Measurements from ENCODE around the gene GADL1.
A peak's percentile ranks its signal among the peaks of the same experiment; 100 is the strongest.

The GADL1 gene

DNA sequence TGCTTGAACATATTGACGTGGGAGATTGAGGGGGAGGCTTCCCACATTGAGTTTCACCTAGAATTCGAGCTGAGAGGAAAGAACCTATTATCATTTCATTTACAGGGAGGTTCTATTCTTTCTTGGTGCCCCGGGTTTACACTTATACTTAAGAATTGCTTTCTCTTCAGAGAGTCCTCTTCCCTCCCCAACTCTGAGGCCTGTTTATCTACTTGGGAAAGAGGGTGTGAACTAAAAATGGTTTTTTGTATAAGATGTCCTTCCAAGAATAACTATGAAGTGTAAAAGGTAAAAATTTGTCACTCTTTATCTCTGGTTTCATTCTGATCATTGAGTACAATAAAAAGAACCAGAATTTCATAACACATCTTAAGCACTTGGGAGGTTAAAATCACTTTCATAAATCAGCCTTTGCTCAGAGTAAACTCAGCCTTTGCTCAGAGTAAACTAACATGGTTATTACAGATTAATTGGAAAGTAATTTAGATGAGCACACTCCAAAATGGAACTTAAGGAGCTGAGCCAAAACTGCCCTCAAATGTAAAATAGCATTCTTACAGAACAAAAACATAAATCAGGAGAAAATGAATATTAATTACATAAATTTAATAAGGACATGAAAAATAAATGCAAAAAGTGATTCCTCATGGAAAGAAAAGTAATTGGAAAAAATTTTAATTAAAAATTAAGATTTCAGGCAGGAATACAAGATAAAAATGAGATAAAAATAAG is 75.2 kb downstream of the GADL1 start:
- intact Hi-C loops (cut with DNase I), result no loop called here
- DNase-seq, result no peak

DNA sequence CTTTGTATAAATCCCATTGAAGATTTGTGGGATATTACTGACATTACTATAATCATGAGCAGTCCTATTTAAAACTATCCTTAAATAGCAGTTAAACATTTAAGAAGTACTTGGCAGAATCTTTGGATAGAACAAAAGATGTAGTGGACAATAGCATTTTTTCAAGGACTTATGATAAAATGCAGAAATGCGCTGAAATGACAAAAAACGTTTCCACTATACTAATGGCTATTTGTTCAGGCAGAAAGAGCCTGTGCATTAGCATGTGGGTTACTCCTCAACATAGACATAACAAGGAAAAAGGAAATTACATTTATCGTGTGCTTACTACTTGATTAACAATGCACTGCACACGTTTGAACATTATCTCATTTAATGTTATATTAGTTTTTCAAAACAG is 80.7 kb downstream of the GADL1 start:
- DNase-seq, result no peak
- intact Hi-C loops (cut with DNase I), result no loop called here

DNA sequence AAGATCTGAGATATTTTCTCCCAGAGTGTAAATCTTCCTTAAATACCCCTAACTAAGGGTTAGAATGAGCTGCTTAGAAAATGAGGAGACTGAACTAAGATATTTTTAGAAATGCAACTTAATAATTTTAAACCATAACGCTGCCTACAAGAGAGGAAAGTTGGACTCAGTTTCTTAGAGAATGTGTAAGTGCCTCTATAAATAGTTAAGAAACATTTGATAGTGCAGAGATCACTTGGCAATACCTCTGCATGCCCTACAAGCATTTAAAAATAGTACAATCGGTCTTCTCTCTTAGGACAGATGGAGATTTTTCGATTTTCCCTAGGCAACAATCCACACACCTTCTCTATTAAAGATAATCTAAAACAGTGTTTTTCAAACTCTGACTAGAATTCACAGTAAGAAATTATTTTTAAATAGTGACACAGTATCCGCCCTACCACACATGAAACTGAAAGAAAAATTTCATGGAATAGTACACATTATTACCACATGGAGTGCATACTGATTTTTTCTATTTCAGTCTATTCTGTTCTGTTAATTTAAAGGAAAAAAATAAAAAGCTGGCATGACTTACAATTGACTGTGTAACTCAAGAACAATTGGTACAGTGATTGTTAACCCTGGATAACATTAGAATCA is 83.2 kb downstream of the GADL1 start:
- intact Hi-C loops (cut with DNase I), result no loop called here
- DNase-seq, result no peak

DNA sequence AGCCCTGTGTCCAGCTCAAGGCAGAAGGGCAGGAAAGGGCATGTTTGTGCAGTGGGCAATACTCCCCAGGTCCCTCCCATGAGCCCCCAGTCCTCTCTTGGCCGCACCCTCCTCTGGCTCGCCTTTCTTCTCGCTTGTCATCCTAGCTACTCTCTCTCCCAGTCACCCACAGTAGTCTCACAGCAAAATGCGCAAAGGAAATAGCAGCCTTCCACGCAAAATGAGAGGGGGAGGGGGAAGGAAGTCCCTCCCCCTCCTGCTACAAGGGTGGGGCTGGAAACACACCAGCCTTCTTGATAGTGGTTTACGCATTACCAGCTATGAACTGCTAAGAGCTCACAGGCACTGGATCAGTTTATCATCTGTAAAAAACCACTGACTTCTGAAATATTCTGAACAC is 83.8 kb downstream of the GADL1 start:
- intact Hi-C loops (cut with DNase I), result no loop called here
- DNase-seq, result no peak

DNA sequence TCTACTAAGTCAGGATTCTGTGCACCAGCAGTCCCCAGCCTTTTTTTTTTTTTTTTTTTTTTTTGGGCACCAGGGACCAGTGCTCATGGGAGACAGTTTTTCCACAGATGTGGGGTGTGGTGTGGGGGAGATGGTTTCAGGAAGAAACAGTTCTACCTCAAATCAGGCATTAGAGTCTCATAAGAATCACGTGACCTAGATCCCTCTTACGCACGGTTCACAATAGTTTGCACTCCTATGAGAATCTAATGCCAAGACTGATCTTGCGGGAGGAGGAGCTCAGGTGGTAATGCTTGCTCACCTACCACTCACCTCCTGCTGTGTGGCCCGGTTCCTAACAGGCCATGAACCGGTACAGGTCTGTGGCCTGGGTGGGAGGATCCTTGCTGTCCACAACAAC is 88.8 kb downstream of the GADL1 start:
- intact Hi-C loops (cut with DNase I), result no loop called here
- no peak for DNase-seq

DNA sequence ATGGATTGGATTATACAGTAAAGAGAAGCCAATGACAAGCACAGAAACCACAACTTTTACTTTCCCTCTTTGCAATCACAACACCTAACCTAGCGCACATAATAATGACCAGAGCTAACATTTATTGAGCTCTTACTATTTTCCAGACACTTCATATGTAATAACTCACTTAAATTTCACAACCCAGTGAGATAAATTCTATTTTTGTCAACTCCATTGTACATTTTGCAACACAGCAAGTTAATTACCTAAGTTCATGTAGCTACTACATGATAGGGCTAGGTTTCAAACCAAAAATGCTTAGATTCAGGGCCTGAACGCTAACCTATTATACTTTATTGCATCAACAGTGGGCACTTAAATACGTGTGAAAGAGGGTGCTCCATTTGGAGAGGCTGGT is 89.5 kb downstream of the GADL1 start:
- intact Hi-C loops (cut with DNase I), result no loop called here
- no peak for DNase-seq

DNA sequence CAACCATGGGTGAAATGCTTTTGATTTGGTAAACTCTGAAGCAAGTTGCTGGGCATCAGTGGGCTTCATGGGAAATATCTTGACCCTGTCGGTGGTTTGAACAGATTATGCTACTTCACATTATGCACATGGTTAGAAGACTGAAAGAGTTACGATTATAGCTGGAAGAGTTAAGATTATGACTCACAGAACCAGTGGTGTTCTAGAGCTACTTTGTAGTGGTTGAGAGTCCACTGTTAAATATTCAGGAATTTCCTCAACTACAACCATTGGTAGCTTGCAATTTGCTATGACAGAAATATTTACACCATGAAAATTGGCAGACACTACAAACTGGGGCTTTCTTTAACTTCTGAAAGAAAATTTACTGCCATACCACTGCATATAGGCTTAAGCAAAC is 99.3 kb downstream of the GADL1 start:
- no peak for DNase-seq
- intact Hi-C loops (cut with DNase I), result no loop called here

DNA sequence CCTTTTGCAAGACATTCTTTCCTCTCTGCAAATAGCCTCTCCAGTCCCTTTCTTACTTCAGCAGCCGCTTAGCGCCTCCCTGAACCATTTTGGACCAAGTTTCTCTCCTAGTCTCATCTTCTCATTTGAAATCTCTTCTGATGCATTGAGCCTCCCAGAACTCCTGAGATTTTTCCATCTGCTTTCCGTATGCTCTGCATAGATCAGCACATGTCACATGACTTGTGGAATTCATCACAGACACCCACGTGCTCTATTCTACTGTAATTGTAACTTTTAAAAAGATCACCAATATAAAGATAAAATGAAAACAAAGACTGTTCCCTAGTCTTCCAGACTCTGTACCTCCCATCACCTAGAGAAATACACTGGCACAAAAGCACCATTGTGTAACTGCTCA is 100.7 kb downstream of the GADL1 start:
- DNase-seq, result no peak
- intact Hi-C loops (cut with DNase I), result no loop called here

DNA sequence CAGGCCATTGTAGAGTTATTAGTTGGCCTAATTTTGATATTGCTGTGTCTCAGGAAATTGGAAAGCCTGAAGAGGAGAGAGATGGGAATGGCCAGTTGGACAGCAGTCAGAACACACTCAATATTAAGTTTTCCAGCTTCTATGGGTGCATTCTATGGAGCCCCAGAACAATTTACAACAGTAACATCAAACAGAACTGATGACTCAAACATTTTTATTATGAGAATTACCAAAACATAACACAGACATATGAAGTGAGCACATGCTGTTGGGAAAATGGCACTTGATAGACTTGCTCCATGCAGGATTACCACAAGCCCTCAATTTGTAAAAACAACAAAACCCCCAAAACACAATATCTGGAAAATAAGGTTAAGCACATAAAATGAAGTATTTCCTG is 104.3 kb downstream of the GADL1 start:
- no peak for DNase-seq
- intact Hi-C loops (cut with DNase I), result no loop called here

DNA sequence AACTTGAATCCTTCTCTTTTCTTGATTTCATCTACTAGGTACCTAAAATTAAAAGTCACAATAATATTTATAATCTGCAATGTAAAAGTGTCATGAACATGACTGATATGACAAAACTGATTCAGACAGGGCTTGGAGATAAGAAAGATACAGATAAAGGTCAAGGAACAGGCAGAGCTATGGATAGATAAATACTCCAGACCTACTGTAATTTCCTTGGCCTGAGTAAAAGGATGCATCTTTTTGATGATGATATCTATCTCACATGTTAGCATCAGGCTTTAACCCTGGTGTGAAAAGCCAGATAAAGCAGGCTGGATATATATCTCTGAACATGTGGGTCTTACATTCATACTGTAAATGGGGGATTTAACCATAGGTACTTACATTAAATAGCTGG is 108.1 kb downstream of the GADL1 start:
- DNase-seq, result no peak
- intact Hi-C loops (cut with DNase I), result no loop called here

DNA sequence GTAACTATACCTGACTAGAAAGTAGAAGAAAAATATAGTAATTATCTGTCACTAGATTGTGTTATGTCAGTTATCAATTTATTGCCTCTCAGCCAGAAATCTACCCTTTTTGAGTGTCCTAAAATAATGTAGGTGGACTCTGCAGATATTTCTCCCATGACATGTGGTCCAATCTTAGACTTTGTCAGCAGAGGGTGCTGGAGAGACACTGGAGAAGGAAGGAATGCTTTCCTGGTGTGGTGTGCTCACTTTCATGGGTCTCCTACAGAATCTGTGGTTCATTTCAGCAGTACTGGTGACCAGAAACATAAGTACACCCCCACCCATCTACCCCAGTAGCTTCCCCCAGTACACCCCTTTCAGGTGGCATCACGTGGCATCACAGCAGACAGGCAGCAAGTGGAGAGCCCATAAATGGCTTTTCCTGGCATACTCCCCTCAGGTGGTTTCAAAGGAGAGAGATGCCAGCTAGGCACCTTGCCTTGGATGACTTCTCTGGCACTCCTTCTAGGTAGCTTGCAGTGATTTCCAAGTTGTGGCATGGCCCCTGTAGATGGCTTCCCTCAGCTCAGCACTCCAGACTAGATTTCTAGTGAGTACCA is 114.7 kb downstream of the GADL1 start:
- DNase-seq, result peak in 1 of 10 donors; percentile 19
- intact Hi-C loops (cut with DNase I), result no loop called here

DNA sequence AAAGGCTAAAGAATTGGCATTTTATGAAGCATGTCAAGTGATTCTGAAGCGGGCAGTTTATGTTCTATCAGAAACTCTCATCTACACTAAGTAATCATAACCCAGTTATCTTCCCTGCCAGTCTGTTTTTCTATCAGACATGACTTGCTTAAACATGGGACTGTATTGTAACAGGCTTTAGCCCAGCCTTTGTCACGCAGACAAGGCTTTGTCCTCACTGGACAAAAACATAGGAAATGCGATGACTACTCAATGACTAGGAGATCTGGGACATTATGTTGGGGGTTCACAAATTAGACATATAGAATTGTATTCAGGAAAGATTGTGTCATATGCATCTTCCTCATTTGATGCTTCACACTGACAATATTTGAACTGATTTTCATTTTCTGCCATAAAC is 115.5 kb downstream of the GADL1 start:
- intact Hi-C loops (cut with DNase I), result no loop called here
- no peak for DNase-seq

DNA sequence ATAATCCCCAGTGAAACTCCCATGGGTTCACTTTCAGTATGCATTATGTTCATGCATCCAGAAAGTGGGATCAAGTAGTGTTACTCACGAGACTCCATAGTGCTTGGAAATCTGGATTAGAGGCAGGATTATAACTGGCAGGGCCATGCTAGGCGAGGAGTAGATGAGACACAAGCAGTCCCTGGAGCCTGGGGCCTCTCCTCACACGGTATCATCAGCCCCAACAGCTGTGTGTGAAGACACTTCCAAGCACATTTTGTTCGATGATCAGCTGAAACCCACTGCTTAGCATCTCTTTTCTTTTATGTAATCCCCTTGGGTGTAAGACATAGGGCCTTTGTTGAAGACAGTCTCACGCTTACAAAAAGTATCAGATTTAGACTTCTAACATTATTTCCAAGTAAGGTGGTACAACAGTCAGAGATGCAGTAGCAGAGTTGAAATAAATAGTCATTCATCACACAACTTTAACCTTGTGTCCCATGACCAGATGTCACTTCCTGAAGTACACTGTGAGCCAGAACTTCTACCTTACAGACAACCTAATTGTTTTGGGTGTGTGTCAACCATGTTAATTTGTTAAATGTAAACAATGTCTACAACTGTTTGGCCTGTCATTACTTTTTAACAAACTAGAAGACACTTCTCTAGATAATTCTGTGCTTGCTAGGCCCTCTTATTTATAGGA is 116.9 kb downstream of the GADL1 start:
- intact Hi-C loops (cut with DNase I), result no loop called here
- DNase-seq, result no peak

DNA sequence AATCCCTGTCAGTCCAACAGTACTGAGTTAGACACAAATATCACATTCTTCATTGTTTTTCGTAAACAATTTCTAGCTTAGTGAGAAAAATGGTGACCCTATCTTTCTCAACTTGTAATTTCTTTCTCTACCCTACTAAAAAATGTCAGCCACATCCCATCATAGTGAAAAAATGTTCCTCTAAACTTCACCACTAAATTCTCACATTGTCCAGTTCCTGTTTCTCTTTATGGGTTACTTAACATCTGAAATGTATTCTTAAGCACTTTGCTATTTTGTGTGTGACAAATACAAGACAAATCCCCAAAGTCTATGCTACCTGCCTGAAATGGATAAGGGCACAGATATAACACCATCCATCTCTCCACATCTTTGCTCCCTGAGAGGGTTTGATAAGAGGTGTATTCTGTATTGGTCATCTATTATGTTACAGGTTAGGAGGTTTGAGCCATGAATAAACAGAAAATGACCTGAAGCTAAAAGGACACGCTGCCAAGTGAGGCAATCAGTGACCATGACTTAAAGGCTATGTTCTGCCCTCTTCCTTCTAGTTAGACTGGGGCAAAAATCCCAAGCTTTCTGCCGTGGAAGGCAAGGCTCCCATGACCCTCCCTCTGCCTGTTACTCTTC is 118.2 kb downstream of the GADL1 start:
- intact Hi-C loops (cut with DNase I), result no loop called here

DNA sequence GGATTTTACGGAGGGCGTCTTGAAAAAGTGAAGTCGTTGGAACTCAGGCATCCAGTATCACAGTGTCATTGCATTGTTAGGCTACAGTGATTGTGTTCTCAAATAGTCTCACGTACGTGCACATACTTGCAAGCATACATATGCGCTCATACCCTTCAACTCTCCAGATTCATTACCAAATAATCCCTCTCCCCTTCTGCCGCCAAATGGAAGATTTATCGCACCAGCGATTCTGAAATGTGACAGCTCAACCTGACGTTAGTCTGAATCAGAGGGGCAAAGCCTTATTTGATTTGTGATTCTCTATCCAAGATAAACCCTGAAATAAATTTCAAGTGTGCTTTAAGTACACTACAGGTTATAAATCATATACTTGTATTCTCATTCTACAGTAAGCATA is 119.4 kb downstream of the GADL1 start:
- intact Hi-C loops (cut with DNase I), result no loop called here
- no peak for DNase-seq

More for the DNA sequence above, 118.2 kb downstream of the GADL1 start:
- no peak for DNase-seq

DNA sequence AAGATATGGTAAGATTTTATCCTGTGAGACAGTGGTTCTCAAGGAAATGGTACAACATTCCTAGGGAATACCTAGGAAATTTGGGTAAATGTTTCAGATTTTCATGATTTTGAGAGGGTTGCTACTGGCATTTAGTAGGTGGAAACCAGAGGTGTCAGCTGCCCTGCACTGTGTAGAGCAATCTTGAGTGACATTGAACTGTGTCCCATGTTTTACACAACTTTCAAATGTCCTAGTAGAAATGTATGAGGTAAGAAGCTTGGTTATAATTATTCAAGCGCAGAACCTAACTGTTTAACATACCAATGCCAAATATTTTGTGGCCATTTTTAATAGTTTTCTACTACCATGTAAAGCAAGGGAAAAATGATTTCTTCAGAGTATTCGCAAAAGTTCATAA is 120.4 kb downstream of the GADL1 start:
- intact Hi-C loops (cut with DNase I), result no loop called here
- no peak for DNase-seq

DNA sequence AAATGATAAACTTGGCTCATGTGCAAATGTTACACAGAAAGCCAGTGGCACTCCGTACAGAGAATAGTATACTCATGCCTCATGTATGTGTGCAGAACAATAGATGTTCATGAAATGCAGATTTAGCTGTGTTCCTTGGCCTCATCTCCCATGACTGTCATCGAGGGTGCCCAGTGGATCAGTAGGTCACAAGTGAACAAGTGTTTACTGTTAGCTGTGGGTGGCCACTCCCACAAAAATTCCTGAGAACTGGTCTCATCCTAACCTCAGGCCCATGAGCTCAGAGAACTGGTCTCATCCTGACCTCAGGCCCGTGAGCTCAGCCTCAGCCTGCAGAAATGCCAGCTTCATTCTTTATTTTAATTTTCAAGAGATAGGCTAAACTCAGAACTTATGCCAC is 124.1 kb downstream of the GADL1 start:
- DNase-seq, result peak in 1 of 10 donors; percentile 9
- intact Hi-C loops (cut with DNase I), result no loop called here

DNA sequence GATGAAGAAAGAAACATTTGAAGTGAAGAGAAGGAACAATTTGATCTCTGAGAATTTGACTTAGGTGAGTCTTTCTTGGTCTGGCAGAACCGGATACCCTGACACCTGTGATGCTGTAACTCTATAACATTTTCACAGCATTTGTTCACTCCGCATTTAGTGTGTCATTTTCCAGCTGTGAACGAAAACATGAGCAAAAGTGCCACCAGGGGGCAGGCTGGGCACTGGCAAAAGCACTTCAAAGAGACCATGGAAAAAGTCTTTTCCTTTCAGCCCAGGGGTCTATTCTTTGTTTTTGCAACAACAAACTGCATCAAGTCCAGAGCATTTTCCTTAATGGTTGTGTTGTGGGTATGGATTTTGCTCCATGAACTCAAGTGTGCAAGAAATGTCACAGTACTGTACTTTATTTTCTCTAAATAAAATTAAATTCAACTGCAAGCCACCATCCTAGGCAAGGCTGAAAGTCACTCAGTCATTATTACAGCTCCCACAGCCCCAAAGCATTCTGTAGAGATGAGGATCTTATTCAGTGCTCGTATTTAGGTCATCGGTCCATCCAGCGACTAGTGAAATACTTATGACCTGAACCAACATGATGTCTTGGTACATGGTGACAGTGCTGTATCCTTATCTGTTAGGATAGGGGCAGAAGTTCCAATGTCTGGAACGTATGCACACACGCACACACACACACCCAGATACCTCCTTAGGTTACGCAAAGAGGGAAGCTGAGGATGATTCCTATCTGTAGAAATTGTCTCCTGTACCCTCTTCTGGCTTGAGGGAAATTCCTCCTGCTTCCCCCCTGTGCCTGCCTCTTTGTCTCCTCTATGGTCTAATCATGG is 125.5 kb downstream of the GADL1 start:
- intact Hi-C loops (cut with DNase I), result loop anchor here (5.0 kb wide), 1 partner anchor 998 kb away; no protein-coding TSS in a partner anchor
- peak; percentile 30 to 93 (median 74) for DNase-seq

DNA sequence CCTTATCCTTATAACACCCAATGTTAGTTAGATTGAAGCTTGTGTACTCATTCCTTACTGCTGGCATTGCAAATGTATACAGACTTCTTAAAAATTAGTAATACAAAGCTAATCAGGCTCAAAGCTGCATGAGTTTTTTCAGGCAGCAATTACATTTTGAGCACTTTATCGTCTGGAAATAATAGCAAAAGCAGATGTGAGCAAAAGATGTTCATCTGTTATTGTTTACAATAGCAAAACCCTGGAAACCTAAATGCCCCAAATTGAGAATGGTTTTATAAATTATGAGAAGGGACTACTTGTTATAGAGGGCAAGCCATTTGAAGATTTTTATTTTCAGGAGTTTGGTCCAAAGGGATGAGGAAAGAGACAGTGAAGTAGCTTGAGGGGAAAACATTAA is 126.4 kb downstream of the GADL1 start:
- no peak for DNase-seq

DNA sequence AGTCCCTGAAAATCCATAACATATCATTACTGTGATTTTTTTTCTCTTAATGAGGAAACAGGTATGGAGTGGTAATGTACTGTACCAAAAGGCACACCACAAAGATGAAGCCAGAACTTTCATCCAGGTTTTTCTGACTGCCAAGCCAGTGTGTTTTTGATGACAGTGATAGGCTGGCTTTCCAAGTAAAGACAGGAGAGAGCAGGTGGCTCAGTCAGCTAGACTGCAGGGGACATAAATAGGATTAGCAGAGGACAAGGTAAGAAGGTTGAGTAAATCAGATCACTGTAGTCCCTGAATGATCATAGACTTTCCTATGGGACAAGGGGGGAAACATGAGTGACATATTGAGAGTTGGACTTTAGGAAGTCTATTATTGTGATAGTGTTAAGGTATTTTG is 127.9 kb downstream of the GADL1 start:
- DNase-seq, result no peak
- intact Hi-C loops (cut with DNase I), result loop anchor here (5.0 kb wide), 1 partner anchor 1001 kb away; no protein-coding TSS in a partner anchor

More for the DNA sequence above, 126.4 kb downstream of the GADL1 start:
- intact Hi-C loops (cut with DNase I), result loop anchor here (5.0 kb wide), 1 partner anchor 999 kb away; no protein-coding TSS in a partner anchor

All from posterior cingulate gyrus (tissue), 11 donors.